ENCODE results near the gene DNAJC18. TPM values are rescaled to one million over a fixed set of nuclear protein-coding genes. Genes with fewer than 3 reads are reported as not detected.

The DNAJC18 gene
- polyA plus RNA-seq, 2 donors: 2.2 to 2.4 TPM

DNA sequence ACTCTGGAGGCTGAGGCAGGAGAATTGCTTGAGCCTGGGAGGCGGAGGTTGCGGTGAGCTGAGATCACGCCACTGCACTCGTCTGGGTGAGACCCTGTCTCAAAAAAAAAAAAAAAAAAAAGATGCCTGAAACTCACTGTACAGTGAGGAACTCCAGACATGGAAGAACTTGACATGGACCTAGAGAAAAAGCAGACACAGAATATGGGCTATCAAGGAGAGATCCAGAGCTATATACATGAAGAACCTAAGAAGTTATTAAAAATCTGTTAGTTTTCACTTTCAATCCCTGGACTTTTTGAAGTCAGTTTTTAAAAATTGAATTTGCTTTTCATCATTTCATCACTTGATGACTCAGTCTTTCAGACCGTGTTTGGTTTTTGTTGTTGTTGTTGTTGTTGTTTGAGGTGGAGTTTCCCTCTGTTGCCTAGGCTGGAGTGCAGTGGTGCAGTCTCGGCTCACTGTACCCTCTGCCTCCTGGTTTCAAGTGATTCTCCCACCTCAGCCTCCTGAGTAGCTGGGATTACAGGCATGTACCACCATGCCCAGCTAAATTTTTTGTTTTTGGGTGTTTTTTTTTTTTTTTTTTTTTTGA, 77.4 kb downstream of the DNAJC18 start:
- 81 to 83% methylated on average over 6 of the region's 6 CpGs for WGBS, 2 donors
- Histone ChIP-seq H3K27ac (ENCODE audit: low read depth in 2 of 2, low read length in 1 of 2) (no peak overlapping the region), H3K4me1 (ENCODE audit: control insufficient read depth in 2 of 2, insufficient read depth in 2 of 2, low read length in 1 of 2) (no peaks in the 10 kb centered on the region), H3K9me3 (ENCODE audit: control insufficient read depth in 2 of 2, insufficient read depth in 1 of 2, low read depth in 1 of 2, low read length in 1 of 2) (no peaks in the 10 kb centered on the region), H3K27me3 (ENCODE audit: control insufficient read depth in 1 of 2, insufficient read depth in 2 of 2, low read length in 2 of 2) (no peaks in the 10 kb centered on the region), H3K36me3 (ENCODE audit: control insufficient read depth in 2 of 2, insufficient read depth in 2 of 2, low read length in 1 of 2) (peaks cover 3 to 9% of the 10 kb centered on the region in 2 donors), H3K4me3 (ENCODE audit: low read depth in 1 of 2, low read length in 2 of 2) (no peak overlapping the region)

DNA sequence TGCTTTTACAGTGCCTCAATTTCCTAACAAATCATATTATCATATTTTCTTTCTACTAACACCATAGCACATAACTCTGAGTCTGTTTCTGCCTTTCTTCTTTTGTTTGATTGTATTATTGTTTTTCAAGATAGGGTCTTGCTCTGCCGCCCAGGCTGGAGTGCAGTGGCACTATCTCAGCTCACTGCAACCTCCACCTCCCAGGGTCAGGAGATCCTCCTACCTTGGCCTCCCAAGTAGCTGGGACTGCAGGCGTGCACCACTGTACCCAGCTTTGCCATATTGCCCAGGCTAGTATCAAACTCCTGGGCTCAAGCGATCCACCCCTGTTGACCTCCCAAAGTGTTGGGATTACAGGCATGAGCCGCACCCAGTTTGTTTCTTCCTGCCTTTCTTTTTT, 78.9 kb downstream of the DNAJC18 start:
- no peaks in the 10 kb centered on the region for H3K9me3 ChIP-seq (ENCODE audit: control insufficient read depth in 2 of 2, insufficient read depth in 1 of 2, low read depth in 1 of 2, low read length in 1 of 2)
- H3K36me3 ChIP-seq (ENCODE audit: control insufficient read depth in 2 of 2, insufficient read depth in 2 of 2, low read length in 1 of 2): peaks cover 0 to 5% of the 10 kb centered on the region in 2 donors
- WGBS, 2 donors: 95% methylated on average over 4 of the region's 4 CpGs
- H3K4me1 ChIP-seq (ENCODE audit: control insufficient read depth in 2 of 2, insufficient read depth in 2 of 2, low read length in 1 of 2): no peaks in the 10 kb centered on the region
- H3K27ac ChIP-seq (ENCODE audit: low read depth in 2 of 2, low read length in 1 of 2): no peak overlapping the region
- no peak overlapping the region for H3K4me3 ChIP-seq (ENCODE audit: low read depth in 1 of 2, low read length in 2 of 2)
- H3K27me3 ChIP-seq (ENCODE audit: control insufficient read depth in 1 of 2, insufficient read depth in 2 of 2, low read length in 2 of 2): no peaks in the 10 kb centered on the region

Other genes starting within 250 kb of the DNAJC18 start
- 10 to 100 TPM; 27.2 to 31.7 TPM for gene SIL1, start 241.2 kb downstream of the DNAJC18 start, polyA plus RNA-seq
- 10 to 100 TPM; 54.3 to 77.2 TPM for gene MATR3, start 145.8 kb downstream of the DNAJC18 start, polyA plus RNA-seq
- gene PAIP2, start 97.7 kb downstream of the DNAJC18 start, polyA plus RNA-seq: 10 to 100 TPM; 37.4 to 53.6 TPM
- gene SLC23A1, start 56.2 kb downstream of the DNAJC18 start, polyA plus RNA-seq: under 1 TPM; 0.01 to 0.12 TPM
- under 1 TPM; 0.47 to 0.67 TPM for gene MZB1, start 49.6 kb downstream of the DNAJC18 start, polyA plus RNA-seq
- under 1 TPM; 0.41 to 0.48 TPM for gene PROB1, start 44.4 kb downstream of the DNAJC18 start, polyA plus RNA-seq
- gene SPATA24, start 35.4 kb downstream of the DNAJC18 start, polyA plus RNA-seq: 1 to 10 TPM; 5.9 to 6.0 TPM
- 10 to 100 TPM in 1 of 2 donors, 1 to 10 TPM in 1; 3.1 to 11.4 TPM for gene ECSCR, start 23.2 kb upstream of the DNAJC18 start, polyA plus RNA-seq
- gene SMIM33, start 31.5 kb upstream of the DNAJC18 start, polyA plus RNA-seq: under 1 TPM in 1 of 2 donors, not detected in 1; 0.02 TPM
- gene STING1, start 43.2 kb upstream of the DNAJC18 start, polyA plus RNA-seq: 10 to 100 TPM; 18.5 to 28.3 TPM
- gene UBE2D2, start 121.8 kb upstream of the DNAJC18 start, polyA plus RNA-seq: 10 to 100 TPM; 43.4 to 76.9 TPM
- 10 to 100 TPM; 21.9 to 27.8 TPM for gene CXXC5, start 208.8 kb upstream of the DNAJC18 start, polyA plus RNA-seq

All from esophagus (tissue), 2 donors.